ENCODE measurements around the gene NOTCH1. TPM values are rescaled to one million over a fixed set of nuclear protein-coding genes. Genes with fewer than 3 reads are reported as not detected.

NOTCH1 gene
- total RNA-seq, 4 donors from 2014 or later: 71.0 to 160 (median 114) TPM

DNA sequence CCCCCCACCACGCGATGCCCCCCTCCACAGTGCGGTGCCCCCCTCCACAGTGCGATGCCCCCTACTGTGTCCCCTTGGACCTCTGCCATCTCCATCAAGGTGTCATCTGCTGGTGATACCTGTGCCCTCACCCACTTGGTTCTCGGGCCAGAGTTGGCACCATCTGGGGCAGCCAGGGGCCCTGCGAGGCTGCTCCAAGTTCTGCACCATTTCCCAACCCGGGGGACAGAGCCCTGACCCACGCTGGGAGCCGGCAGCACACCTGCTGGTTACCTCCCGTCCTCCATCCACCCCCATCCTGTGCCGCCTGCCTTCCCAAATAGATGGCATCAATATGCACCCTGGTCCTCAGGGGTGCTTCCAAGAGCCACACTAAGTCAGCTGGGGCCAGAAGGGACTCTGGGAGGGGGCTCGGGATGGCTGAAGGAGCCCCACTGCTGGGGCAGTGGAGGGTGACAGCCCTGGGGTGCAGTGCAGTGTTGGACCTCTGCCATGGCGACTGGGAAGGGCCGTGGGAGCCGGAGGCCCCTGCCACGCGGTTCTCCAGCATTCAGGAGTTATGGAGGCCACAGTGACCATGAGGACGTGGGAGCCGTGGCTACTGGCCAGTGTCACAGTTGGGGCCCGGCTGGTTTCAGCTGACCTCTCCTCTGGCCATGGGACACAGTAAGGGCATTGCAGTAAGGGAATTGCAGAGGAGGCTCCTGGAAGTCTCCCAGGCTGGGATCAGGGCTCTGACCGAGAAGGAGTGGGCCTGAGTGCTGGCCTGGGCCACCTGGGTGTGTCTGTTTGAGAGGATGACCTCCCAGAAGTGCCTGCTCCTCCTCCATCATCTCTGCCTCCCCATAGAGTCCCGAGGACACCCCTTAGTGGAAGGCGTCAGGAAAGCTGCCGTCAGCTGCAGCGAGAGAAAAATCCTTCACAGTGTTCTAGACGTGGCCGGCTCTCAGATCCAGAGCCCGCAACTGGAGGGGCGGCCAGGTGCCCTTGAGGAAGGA is 44.2 kb upstream of the NOTCH1 start:
- Histone ChIP-seq H3K27me3 (no peaks in the 10 kb centered on the region), H3K36me3 (no peaks in the 10 kb centered on the region), H3K9me3 (no peaks in the 10 kb centered on the region), H3K27ac (no peak overlapping the region), H3K4me3 (no peak overlapping the region), H3K4me1 (peaks cover 48% of the 10 kb centered on the region)
- WGBS: 86% methylated on average over 15 of the region's 29 CpGs
- no peak for DNase-seq (ENCODE audit: low spot score in 2 of 2)
- TF ChIP-seq, protein P1, sequence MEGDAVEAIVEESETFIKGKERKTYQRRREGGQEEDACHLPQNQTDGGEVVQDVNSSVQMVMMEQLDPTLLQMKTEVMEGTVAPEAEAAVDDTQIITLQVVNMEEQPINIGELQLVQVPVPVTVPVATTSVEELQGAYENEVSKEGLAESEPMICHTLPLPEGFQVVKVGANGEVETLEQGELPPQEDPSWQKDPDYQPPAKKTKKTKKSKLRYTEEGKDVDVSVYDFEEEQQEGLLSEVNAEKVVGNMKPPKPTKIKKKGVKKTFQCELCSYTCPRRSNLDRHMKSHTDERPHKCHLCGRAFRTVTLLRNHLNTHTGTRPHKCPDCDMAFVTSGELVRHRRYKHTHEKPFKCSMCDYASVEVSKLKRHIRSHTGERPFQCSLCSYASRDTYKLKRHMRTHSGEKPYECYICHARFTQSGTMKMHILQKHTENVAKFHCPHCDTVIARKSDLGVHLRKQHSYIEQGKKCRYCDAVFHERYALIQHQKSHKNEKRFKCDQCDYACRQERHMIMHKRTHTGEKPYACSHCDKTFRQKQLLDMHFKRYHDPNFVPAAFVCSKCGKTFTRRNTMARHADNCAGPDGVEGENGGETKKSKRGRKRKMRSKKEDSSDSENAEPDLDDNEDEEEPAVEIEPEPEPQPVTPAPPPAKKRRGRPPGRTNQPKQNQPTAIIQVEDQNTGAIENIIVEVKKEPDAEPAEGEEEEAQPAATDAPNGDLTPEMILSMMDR (IDR thresholded peaks at IDR 0.05): no peak
- TF ChIP-seq POLR2AphosphoS5 (IDR thresholded peaks at IDR 0.05): no peak
- no peak for TF ChIP-seq POLR2A (IDR thresholded peaks at IDR 0.05)
- no peak for TF ChIP-seq EP300 (IDR thresholded peaks at IDR 0.05)

DNA sequence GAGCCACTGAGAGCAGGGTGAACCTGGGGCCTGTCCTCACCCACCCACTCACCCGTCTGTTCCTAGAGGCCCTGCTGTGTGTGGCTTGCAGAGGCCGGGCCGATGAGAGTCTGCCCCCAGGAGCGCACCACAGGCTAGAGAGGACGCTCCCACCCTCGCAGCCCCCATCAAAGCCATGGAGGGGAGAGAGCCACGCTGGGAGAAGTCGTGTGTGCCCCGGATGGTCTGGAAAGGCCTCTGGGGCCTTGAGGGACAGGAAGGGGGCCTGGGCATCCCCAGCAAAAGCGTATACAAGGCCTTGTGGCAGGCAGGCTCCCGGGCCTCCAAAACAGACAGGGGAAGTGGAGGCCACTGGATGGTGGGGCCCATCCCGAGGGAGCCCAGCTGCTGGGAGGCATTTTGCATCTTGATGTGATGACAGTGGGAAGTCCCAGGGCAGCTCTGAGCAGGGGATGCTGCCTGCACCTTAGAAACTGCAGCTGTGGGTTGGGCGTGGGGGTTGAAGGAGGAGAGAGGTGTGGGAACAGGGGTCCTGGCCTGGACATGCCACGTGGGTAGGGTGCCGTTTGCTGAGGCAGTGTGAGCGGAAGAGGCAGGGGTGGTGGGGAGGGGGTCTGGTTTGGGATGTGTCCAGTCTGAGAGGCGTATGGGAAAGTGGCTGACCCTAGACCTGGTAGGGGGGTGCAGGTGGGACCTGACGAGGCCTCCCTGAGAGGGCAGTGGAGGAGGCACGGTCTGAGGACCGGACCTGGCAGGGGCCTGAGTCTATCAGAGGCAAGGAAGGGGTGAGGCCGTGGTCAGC is 43.0 kb upstream of the NOTCH1 start:
- no peak overlapping the region for H3K27ac ChIP-seq
- TF ChIP-seq POLR2A (IDR thresholded peaks at IDR 0.05) (no peak), POLR2AphosphoS5 (IDR thresholded peaks at IDR 0.05) (no peak), EP300 (IDR thresholded peaks at IDR 0.05) (no peak)
- TF ChIP-seq, protein P1 (IDR thresholded peaks at IDR 0.05): no peak
- H3K4me3 ChIP-seq: no peak overlapping the region
- H3K9me3 ChIP-seq: no peaks in the 10 kb centered on the region
- H3K4me1 ChIP-seq: peaks cover 54% of the 10 kb centered on the region
- no peaks in the 10 kb centered on the region for H3K36me3 ChIP-seq
- H3K27me3 ChIP-seq: no peaks in the 10 kb centered on the region
- 81% methylated on average over 19 of the region's 21 CpGs for WGBS
- DNase-seq (ENCODE audit: low spot score in 2 of 2): no peak

DNA sequence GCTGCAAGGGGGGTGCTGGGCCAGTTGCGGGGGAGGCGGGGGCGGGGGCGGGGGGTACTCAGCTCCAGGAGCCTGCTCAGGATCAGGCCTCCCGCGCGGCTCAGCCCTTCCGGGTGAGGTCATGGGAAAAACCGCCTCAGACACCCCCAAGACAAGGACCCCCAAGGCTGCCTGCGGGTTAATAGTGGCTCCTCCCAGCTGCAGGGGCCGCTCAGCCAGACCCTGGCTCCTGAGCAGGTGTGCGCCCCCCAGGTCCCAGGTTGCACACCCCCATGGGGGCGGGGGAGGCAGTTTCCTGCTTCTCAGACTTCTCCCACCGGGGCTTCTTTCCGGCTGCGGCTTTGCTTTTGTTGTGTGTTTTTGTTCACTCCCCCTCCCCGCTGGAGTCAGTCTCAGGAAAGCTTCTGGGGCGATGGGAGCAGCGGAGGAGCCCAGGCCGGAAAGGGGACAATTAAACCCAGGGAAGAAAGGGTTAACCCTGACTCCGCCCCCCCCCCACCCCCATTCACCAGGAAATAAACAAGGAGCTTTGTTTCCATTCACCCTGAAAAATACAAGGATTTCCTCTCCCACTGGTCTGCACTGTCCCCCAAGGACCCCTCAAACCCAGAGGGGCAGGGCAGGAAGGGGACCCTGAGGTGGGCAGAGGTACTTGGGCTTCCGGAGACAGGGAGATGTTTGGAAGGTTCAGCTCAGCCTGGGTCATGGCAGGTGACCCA is 42.3 kb upstream of the NOTCH1 start:
- no peak overlapping the region for H3K4me3 ChIP-seq
- H3K4me1 ChIP-seq: peaks cover 61% of the 10 kb centered on the region
- WGBS: 49% methylated on average over 12 of the region's 22 CpGs
- no peak overlapping the region for H3K27ac ChIP-seq
- no peaks in the 10 kb centered on the region for H3K9me3 ChIP-seq
- DNase-seq (ENCODE audit: low spot score in 2 of 2): no peak
- TF ChIP-seq POLR2AphosphoS5 (IDR thresholded peaks at IDR 0.05) (no peak), POLR2A (IDR thresholded peaks at IDR 0.05) (no peak), EP300 (IDR thresholded peaks at IDR 0.05) (no peak)
- TF ChIP-seq, protein P1 (IDR thresholded peaks at IDR 0.05): no peak
- H3K27me3 ChIP-seq: no peaks in the 10 kb centered on the region
- H3K36me3 ChIP-seq: no peaks in the 10 kb centered on the region

DNA sequence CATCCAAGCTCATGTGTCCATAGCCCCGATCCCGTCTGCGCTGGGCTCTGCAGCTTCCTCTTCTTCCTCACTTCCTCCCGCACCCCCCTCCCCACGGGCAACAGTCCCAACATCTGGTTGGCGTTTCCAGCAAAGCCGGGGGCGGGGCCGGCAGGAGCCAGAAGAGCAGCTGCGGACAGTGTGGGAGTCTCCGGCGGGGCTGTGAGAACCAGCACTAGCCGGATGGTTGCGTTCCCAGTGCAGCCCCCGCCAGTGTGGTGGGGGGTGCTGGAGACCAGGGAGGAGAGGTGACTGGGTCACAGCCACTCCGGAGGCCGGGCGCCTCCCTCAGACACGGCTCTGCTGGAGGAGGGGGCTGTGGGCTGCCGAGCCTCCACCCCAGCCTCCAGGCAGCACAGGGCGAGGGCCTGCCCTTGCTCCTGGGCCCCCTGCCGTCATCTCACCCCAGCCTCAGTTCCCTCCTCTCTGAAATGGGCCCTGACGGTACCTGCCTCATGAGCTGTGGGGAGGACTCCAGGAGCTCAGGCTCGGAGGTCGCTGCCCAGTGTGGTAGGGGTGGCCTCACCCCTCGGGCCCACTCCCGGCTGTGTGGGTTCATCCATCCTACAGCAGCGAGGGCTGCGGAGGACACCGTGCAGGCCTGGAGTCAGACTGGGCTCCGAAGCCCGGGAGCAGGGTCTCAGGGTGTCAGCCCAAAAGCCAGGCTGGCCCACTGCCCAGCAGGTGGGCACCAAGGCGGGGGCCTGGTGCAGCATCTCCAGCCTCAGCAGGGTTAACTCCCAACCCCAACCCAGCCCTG is 41.5 kb upstream of the NOTCH1 start:
- H3K9me3 ChIP-seq: no peaks in the 10 kb centered on the region
- peaks cover 63% of the 10 kb centered on the region for H3K4me1 ChIP-seq
- no peak overlapping the region for H3K27ac ChIP-seq
- no peak overlapping the region for H3K4me3 ChIP-seq
- TF ChIP-seq POLR2A (IDR thresholded peaks at IDR 0.05) (no peak), EP300 (IDR thresholded peaks at IDR 0.05) (no peak), POLR2AphosphoS5 (IDR thresholded peaks at IDR 0.05) (no peak)
- TF ChIP-seq, protein P1 (IDR thresholded peaks at IDR 0.05): no peak
- DNase-seq (ENCODE audit: low spot score in 2 of 2): no peak
- H3K27me3 ChIP-seq: no peaks in the 10 kb centered on the region
- no peaks in the 10 kb centered on the region for H3K36me3 ChIP-seq
- WGBS: 36% methylated on average over 6 of the region's 33 CpGs
